CD14-positive monocyte (primary cell): Measurements from ENCODE around the gene POLR1B. TPM values are rescaled to one million over a fixed set of nuclear protein-coding genes. Genes with fewer than 3 reads are reported as not detected.

Source experiments
- DNase-seq, 3 donors: peaks; one replicate each; pipeline ENCODE4 v3.0.0-alpha.2; 2011 to 2022
- H2AFZ ChIP-seq: 2 replicates; pipeline ENCODE4 v1.6.0; 2012; ENCODE audit warnings: mild to moderate bottlenecking, low read depth, low read length, inconsistent platforms; ENCODE audit not compliant: insufficient read depth, poor library complexity, severe bottlenecking
- H3K27ac ChIP-seq, 2 donors: 1 replicate in 1 of 2; 2 replicates in 1 of 2; pipeline ENCODE4 v1.5.1; 2012 to 2013; ENCODE audit warnings: low read length in 2 of 2, control low read depth in 1 of 2, inconsistent platforms in 1 of 2, low read depth in 1 of 2, mild to moderate bottlenecking in 1 of 2
- H3K27me3 ChIP-seq, 2 donors: one replicate each; pipeline versions ENCODE4 v1.6.0 to v1.6.1; 2011 to 2013; ENCODE audit warnings: low read length in 2 of 2; ENCODE audit not compliant: control insufficient read depth in 2 of 2, insufficient read depth in 2 of 2
- H3K36me3 ChIP-seq, 2 donors: replicated peaks in 1 of 2; 1 replicate in 1 of 2; 2 replicates in 1 of 2; pipeline versions ENCODE4 v1.5.1 to v1.6.1; 2012 to 2013; ENCODE audit warnings: low read length in 2 of 2, control low read depth in 1 of 2, inconsistent platforms in 1 of 2, mild to moderate bottlenecking in 1 of 2; ENCODE audit not compliant: insufficient read depth in 2 of 2, control insufficient read depth in 1 of 2
- H3K4me1 ChIP-seq, 2 donors: 1 replicate in 1 of 2; 2 replicates in 1 of 2; pipeline versions ENCODE4 v1.5.1 to v1.6.1; 2012 to 2013; ENCODE audit warnings: low read length in 2 of 2, control low read depth in 1 of 2, inconsistent platforms in 1 of 2, mild to moderate bottlenecking in 1 of 2, moderate library complexity in 1 of 2; ENCODE audit not compliant: insufficient read depth in 2 of 2, control insufficient read depth in 1 of 2
- H3K4me2 ChIP-seq: replicated peaks from 2 replicates; pipeline ENCODE3; 2012; ENCODE audit warnings: low read length, moderate library complexity, mild to moderate bottlenecking; ENCODE audit not compliant: poor library complexity, severe bottlenecking; ENCODE audit errors: extremely low read depth
- H3K4me3 ChIP-seq, 3 experiments: fragments of 200-600 bp in 1 of 3; sonication (generic) in 1 of 3; replicated peaks in 1 of 3; 1 replicate in 2 of 3; 2 replicates in 1 of 3; pipeline ENCODE4 v1.5.1; 2011 to 2013; ENCODE audit warnings: low read length in 3 of 3, mild to moderate bottlenecking in 3 of 3, control low read depth in 2 of 3, low read depth in 2 of 3, inconsistent platforms in 1 of 3, moderate library complexity in 1 of 3
- H3K79me2 ChIP-seq: 2 replicates; pipeline ENCODE4 v1.6.0; 2012; ENCODE audit warnings: mild to moderate bottlenecking, control low read depth, inconsistent platforms, low read length, moderate library complexity; ENCODE audit not compliant: insufficient read depth
- H3K9ac ChIP-seq: 2 replicates; pipeline ENCODE4 v1.6.0; 2017; ENCODE audit warnings: low read length, mild to moderate bottlenecking; ENCODE audit not compliant: insufficient read depth, poor library complexity, severe bottlenecking
- H3K9me3 ChIP-seq, 2 donors: replicated peaks in 1 of 2; 1 replicate in 1 of 2; 2 replicates in 1 of 2; pipeline versions ENCODE4 v1.5.1 to v1.6.1; 2012 to 2013; ENCODE audit warnings: low read length in 2 of 2, control low read depth in 1 of 2; ENCODE audit not compliant: control insufficient read depth in 1 of 2, insufficient read depth in 1 of 2
- H4K20me1 ChIP-seq: 2 replicates; pipeline ENCODE4 v1.6.0; 2012; ENCODE audit warnings: mild to moderate bottlenecking, low read length, control low read depth, moderate library complexity; ENCODE audit not compliant: insufficient read depth
- H3K27ac Mint-ChIP-seq, 7 donors: one replicate each; pipeline ENCODE4 v1.8.0; 2020; ENCODE audit warnings: mild to moderate bottlenecking in 7 of 7, mixed read lengths in 7 of 7, moderate library complexity in 6 of 7, inconsistent platforms in 2 of 7
- H3K27me3 Mint-ChIP-seq, 3 donors: one replicate each; pipeline ENCODE4 v1.8.0; 2021 to 2022; ENCODE audit warnings: low read depth in 3 of 3, mild to moderate bottlenecking in 3 of 3, mixed read lengths in 3 of 3, moderate library complexity in 3 of 3, inconsistent platforms in 1 of 3
- H3K36me3 Mint-ChIP-seq, 2 donors: one replicate each; pipeline ENCODE4 v1.8.0; 2020; ENCODE audit warnings: mixed read lengths in 2 of 2, inconsistent platforms in 1 of 2, mild to moderate bottlenecking in 1 of 2
- H3K4me1 Mint-ChIP-seq: one replicate; pipeline ENCODE4 v1.8.0; 2020; ENCODE audit warnings: mild to moderate bottlenecking, mixed read lengths
- H3K4me3 Mint-ChIP-seq, 2 donors: one replicate each; pipeline ENCODE4 v1.8.0; 2020; ENCODE audit warnings: mild to moderate bottlenecking in 2 of 2, mixed read lengths in 2 of 2, moderate library complexity in 1 of 2
- H3K9me3 Mint-ChIP-seq, 7 donors: one replicate each; pipeline ENCODE4 v1.8.0; 2020 to 2022; ENCODE audit warnings: mixed read lengths in 7 of 7, mild to moderate bottlenecking in 6 of 7, moderate library complexity in 6 of 7, inconsistent platforms in 2 of 7
- CTCF ChIP-seq: fragments of 200-600 bp; IDR thresholded peaks from one replicate; pipeline ENCODE4 v1.8.0; 2022; ENCODE audit warnings: antibody characterized with exemption, mild to moderate bottlenecking
- WGBS: methylation state at CpG from one replicate; pipeline ENCODE4 v1.1.5; 2013; ENCODE audit warnings: missing lambda C conversion rate; ENCODE audit not compliant: insufficient coverage; 5-methylcytosine and 5-hydroxymethylcytosine counted together
- intact Hi-C, 2 donors: fragments of 100-400 bp; cut with micrococcal nuclease; formaldehyde crosslinking; loops; one replicate each; pipeline versions ENCODE4 v1.15.0 to v1.15.1; 2023
- polyA plus RNA-seq, 3 donors: library from polyadenylated mRNA; depleted of rRNA in 1 of 3; unstranded in 2 of 3; stranded (reverse) in 1 of 3; fragments of 300-500 nt in 2 of 3; fragments of >200 nt in 1 of 3; fragmentation: Illumina TruSeq in 2 of 3; gene quantifications; 1 replicate in 2 of 3; 2 replicates in 1 of 3; pipeline ENCODE4 v1.2.3, GENCODE V29; 2012 to 2021

Gene POLR1B
- polyA plus RNA-seq, 3 donors, result 5.2 to 6.3 (median 5.3) TPM

- Histone ChIP-seq H3K79me2 (no peaks in the 10 kb centered on the region), H3K27me3 (no peaks in the 10 kb centered on the region), H3K4me3 (no peak overlapping the region), H4K20me1 (no peaks in the 10 kb centered on the region), H2AFZ (no peak overlapping the region), H3K4me1 (no peaks in the 10 kb centered on the region), H3K27ac (no peak overlapping the region), H3K9ac (no peak overlapping the region), H3K4me2 (no peak overlapping the region), H3K9me3 (no peaks in the 10 kb centered on the region), H3K36me3 (peaks cover 33 to 73% of the 10 kb centered on the region in 2 donors)
- WGBS, result no CpG with 5 or more reads among the region's 3 CpGs
- H3K36me3 Mint-ChIP-seq, result peaks cover 53 to 81% of the 10 kb centered on the region in 2 donors
- no peaks in the 10 kb centered on the region for H3K4me1 Mint-ChIP-seq
- intact Hi-C loops, result no loop called here
- H3K27ac Mint-ChIP-seq, result no peak overlapping the region
- H3K4me3 Mint-ChIP-seq, result no peak overlapping the region
- no peaks in the 10 kb centered on the region for H3K27me3 Mint-ChIP-seq
- no peak for TF ChIP-seq CTCF
- H3K9me3 Mint-ChIP-seq, result peaks cover 0 to 5% (median 0%) of the 10 kb centered on the region in 7 donors
- no peak for DNase-seq
Measured at GRCh38 chr2:112516801-112517200, 25.5 kb upstream of the POLR1B start.

- Mint-ChIP-seq H3K9me3 (peaks cover 0 to 5% (median 0%) of the 10 kb centered on the region in 7 donors), H3K27me3 (peaks cover 0 to 2% (median 0%) of the 10 kb centered on the region in 3 donors), H3K36me3 (peaks cover 68 to 91% of the 10 kb centered on the region in 2 donors), H3K27ac (no peak overlapping the region), H3K4me3 (no peak overlapping the region), H3K4me1 (no peaks in the 10 kb centered on the region)
- WGBS, result 94% methylated on average over 6 of the region's 7 CpGs
- Histone ChIP-seq H2AFZ (no peak overlapping the region), H3K4me2 (no peak overlapping the region), H3K9ac (no peak overlapping the region), H3K4me3 (no peak overlapping the region), H4K20me1 (no peaks in the 10 kb centered on the region), H3K4me1 (no peaks in the 10 kb centered on the region), H3K9me3 (no peaks in the 10 kb centered on the region), H3K36me3 (peaks cover 44 to 81% of the 10 kb centered on the region in 2 donors), H3K27me3 (no peaks in the 10 kb centered on the region), H3K27ac (no peak overlapping the region), H3K79me2 (no peaks in the 10 kb centered on the region)
- TF ChIP-seq CTCF, result no peak
- no peak for DNase-seq
- intact Hi-C loops, result no loop called here
Measured at GRCh38 chr2:112518807-112519206, 23.5 kb upstream of the POLR1B start.
